GM19397 (cell line): Measurements from ENCODE around the gene SLC22A16.

ENCODE experiments used
- ATAC-seq: cut with Tn5 transposase; IDR thresholded peaks from one replicate; pipeline ENCODE4 v1.9.1; 2021; ENCODE audit warnings: mild to moderate bottlenecking, moderate library complexity; ENCODE audit not compliant: unreplicated experiment

The SLC22A16 gene

DNA sequence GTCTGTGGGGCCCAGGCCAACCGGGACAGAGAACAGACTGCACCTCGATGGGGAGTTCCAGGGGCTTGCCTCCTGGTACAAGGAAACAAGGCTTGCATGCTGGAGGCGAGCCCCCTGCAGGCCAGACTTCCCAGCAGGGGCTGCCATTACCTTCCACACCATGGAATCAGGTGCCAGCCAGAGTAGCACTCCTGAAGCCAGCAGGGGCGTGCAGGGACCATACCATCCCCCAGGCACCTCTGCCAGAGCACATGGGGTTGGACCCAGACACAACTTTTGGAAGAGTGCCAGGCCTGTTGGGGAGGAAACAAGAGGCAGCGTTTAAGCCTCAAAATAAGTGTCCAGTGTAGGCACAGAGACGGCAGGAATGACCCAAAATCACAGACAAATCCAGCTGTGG lies 67.5 kb downstream of the SLC22A16 start:
- ATAC-seq = no peak

GRCh38 chr6:110404607-110405006 lies 71.8 kb downstream of the SLC22A16 start:
- no peak for ATAC-seq

DNA sequence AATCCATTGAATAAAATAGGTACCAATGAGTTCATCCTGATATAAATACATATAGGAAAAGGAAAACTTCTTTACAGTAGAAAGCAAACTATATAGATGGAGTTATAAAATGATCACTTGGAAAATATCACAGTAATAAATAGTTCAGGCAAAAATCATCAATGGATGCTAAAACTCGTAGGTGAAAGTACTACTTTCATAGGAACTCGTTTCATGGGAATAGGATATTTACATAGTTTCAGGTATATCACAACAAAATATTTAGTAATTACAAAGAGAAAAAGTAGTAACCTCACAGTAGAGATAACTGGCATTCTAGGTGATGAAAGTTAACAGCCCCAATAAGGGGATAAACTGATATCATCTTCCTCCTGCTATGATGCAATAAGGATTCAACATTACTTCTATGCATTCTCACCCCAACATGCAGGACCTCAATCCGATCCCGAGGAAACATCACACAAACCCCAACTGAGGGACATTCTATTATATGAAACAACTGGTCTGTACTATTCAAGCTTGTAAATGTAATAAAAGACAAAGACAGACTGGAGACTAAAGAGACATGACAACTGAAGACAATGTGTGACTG lies 74.7 kb downstream of the SLC22A16 start:
- no peak for ATAC-seq

DNA sequence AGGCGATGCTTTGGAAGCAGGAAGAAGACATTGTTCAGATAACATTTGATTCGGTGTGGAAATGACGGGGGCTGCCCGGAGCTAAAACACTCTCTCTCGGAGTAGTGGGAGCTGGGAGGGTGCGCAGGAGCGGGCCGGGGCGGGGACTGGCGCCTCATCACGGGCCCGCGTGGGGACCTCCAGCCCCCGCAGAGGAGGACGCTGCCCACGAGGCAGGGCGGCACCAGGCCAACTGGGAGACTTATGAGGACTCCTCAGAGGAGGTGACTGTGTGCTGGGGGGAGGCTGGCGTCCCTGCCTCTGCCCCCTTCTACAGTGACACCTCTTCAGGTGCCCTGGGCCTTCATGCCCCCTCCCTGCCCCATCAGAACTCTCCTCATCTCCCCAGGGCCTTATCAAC lies 76.2 kb downstream of the SLC22A16 start:
- ATAC-seq = no peak

DNA sequence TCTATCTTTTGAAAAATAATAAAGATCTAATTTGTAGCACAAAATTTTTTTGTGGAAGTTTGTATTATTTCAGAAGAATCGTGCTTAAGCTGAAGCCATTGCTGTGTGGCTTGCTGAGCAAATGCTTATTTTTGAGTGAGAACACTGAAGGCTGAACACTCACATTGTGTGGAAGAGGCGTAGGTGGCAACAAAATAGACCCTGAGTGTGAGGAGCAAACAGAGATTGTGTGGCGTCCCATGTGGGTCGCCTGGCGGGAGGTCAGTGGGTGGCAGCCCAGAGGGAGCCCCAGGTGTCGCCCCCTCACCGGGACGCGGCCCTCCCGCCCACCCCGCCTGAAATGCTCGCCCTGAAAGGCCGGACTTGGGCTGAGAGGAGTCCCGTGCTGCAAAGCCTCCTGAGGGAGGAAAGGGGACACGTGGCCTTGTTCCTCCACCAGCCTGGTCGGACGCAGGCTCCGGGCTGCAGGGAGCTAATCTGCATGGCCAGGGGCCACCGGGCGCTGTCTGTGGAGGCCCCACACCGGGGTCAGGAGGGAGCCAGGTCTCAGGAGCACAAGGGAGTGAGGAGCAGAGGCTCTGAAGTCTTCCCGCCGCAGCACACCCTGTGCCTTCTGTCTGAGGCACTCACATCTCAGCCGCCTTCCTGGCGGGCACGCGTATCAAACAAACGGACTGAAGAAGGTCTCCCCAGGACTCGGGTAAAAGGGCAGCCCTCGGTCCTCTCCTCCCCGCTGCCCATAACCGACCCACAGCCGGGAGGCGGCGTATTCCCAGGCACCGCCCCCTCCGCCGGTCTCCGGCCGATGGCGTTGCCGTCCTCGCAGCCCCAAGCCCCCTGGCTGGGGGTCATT lies 77.0 kb downstream of the SLC22A16 start:
- ATAC-seq = no peak

- ATAC-seq = no peak
Measured at GRCh38 chr6:110398778-110399177, 77.6 kb downstream of the SLC22A16 start.

- no peak for ATAC-seq
Measured at GRCh38 chr6:110395221-110395620, 81.2 kb downstream of the SLC22A16 start.

- ATAC-seq = no peak
Measured at GRCh38 chr6:110394409-110394808, 82.0 kb downstream of the SLC22A16 start.

DNA sequence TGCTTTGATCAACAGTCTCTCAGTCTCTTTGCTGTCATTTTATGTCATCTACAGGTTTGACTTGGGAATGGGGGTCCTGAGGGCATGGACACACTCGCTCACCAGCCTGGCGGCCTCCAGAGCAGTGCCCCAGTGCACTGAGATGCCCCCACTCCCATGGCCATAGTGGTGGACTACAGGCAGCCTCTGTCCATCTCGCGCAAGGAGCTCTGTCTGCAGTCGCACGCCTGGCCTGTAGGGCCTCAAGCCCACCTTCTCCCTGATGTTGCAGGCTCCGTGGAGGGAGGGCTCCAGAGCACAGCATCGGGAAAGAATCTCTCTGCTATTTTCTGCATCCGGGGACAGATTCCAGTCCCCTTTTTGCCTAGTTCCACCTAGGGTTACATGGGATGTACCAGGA lies 83.7 kb downstream of the SLC22A16 start:
- ATAC-seq = no peak

GRCh38 chr6:110390404-110390803 lies 86.0 kb downstream of the SLC22A16 start:
- no peak for ATAC-seq

- no peak for ATAC-seq
Measured at GRCh38 chr6:110389689-110390382, 86.6 kb downstream of the SLC22A16 start.

DNA sequence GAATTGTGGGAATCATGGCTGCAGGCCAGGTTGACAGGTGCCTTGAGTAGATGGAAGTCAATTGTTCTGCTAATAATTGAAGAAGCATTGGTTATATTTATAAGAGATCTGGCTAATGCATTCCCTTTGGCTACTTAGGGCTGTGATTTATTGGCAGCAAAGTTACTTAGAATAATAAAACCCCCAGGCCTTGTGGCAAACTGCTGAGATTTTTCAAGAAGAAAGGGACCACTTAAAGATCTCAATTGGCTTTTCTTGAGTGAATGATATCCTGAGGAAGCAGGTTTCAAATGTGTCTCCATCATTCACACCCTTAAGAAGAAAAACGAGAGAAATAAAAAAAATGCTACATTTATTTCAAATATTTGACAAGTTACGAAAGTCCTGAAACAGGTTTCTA lies 88.4 kb downstream of the SLC22A16 start:
- ATAC-seq = no peak

DNA sequence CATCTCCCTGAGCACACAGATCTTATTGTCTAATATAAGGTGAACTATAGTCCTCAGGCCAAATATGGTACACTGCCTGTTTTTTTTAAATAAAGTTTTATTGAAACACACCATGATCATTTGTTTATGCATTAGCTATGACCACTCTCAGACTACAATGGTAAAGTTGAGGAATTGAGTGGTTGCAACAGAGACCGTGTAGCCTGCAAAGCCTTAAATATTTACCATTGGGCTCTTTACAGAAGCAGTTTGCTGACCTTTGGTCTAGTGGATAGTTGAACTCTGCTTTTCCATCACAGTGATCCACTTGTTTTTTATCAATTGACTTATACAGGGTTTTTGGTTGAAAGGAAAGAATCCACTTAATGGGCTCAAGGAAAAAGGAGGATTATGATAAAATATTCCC lies 91.0 kb downstream of the SLC22A16 start:
- no peak for ATAC-seq

- ATAC-seq = no peak
Measured at GRCh38 chr6:110378552-110378951, 97.9 kb downstream of the SLC22A16 start.
